Subcutaneous abdominal adipose tissue (tissue), 5 donors: ENCODE data around the gene BPIFB6.

Experiments used
- H3K27ac ChIP-seq: one replicate; pipeline ENCODE4 v1.7.0; 2013; ENCODE audit warnings: low read depth, mild to moderate bottlenecking, inconsistent platforms, low read length, moderate library complexity
- H3K27me3 ChIP-seq, 5 donors: one replicate each; pipeline ENCODE4 v1.7.0; 2013; ENCODE audit warnings: low read length in 5 of 5, inconsistent platforms in 1 of 5; ENCODE audit not compliant: control insufficient read depth in 5 of 5, insufficient read depth in 4 of 5
- H3K36me3 ChIP-seq, 5 donors: one replicate each; pipeline ENCODE4 v1.7.0; 2013; ENCODE audit warnings: low read length in 5 of 5; ENCODE audit not compliant: control insufficient read depth in 5 of 5, insufficient read depth in 5 of 5
- H3K4me1 ChIP-seq, 5 donors: one replicate each; pipeline ENCODE4 v1.7.0; 2013; ENCODE audit warnings: low read length in 5 of 5, mild to moderate bottlenecking in 3 of 5, moderate library complexity in 1 of 5; ENCODE audit not compliant: control insufficient read depth in 5 of 5, insufficient read depth in 5 of 5
- H3K4me3 ChIP-seq, 5 donors: one replicate each; pipeline ENCODE4 v1.7.0; 2013; ENCODE audit warnings: low read length in 5 of 5, low read depth in 1 of 5
- H3K9ac ChIP-seq, 5 donors: one replicate each; pipeline ENCODE4 v1.7.0; 2013; ENCODE audit warnings: low read length in 5 of 5, mild to moderate bottlenecking in 4 of 5, moderate library complexity in 3 of 5
- H3K9me3 ChIP-seq, 5 donors: one replicate each; pipeline ENCODE4 v1.7.0; 2013; ENCODE audit warnings: low read length in 5 of 5; ENCODE audit not compliant: control insufficient read depth in 5 of 5
- donor health status: healthy.
- donor health status: healthy.
- donor health status: healthy.
- donor health status: healthy.
- donor health status: healthy.

Gene BPIFB6

DNA sequence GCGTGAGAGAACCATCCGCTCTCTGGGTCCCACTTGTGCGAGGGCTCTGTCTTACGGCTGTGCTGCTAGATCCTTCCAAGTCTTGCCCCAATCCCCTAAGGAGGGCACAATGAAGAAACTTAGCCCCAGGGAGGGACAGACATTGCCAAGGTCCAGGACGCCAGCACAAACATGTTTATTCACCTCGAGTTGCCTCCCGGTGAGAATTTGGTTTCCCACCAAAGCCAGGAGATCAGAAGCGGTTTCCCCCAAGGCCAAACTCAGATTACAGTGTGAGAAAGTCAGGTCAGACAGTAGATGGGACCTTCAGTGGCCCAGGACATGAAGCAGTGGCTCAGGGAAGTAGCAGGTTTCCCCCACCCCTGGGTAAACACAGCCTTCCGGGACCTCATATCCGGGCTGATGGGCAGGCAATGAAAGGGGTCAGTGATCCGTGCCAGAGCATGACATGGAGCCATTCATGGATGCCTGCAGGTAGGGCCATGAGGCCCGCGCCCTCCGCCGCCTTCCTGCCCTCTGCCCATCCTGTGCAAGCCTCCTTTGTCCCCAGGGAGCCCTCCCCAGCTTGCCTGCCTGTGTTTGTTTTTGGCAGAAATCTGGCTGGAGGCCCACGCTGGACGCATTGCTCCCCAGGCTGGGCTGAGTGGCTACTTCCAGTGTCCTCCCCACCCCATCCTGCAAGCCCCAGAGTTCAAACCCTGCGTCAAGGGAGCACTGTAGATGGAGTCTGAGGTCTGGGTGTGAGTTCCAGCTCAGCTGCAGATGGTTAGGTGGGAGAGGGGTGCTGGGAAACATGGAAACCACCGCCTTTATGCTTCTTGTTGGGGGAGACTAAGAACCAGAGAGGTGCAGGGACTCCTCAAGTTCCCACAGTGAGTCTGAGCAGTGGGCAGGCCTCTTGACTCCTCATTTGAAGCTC is 22.0 kb upstream of the BPIFB6 start:
- Histone ChIP-seq H3K27me3 (peaks cover 0 to 5% (median 0%) of the 10 kb centered on the region in 5 donors), H3K27ac (no peak overlapping the region), H3K4me1 (peaks cover 2 to 18% (median 14%) of the 10 kb centered on the region in 5 donors), H3K9me3 (peaks cover 0 to 11% (median 5%) of the 10 kb centered on the region in 5 donors), H3K36me3 (no peaks in the 10 kb centered on the region), H3K4me3 (no peak overlapping the region), H3K9ac (no peak overlapping the region)

DNA sequence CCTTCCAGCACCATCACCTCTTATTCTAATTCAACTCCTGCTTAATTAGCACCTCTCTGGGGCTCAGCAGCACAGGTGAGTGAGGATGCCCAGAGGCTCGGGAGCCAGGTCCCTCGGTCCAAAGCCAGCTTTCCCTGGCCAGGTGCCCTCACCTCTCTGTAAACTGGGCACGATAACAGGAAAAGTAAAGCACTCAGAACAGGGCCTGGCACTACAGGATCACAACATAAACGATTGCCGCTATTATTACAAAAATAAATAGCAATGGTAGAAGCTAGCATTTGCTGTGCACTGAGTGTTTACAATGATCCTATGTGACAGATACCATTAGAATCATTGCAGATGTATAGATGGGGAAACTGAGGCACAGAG is 21.3 kb upstream of the BPIFB6 start:
- H3K27me3 ChIP-seq, result peaks cover 0 to 7% (median 0%) of the 10 kb centered on the region in 5 donors
- peaks cover 2 to 24% (median 20%) of the 10 kb centered on the region in 5 donors for H3K4me1 ChIP-seq
- H3K4me3 ChIP-seq, result no peak overlapping the region
- H3K9ac ChIP-seq, result no peak overlapping the region
- no peak overlapping the region for H3K27ac ChIP-seq
- H3K36me3 ChIP-seq, result no peaks in the 10 kb centered on the region
- H3K9me3 ChIP-seq, result peaks cover 0 to 10% (median 5%) of the 10 kb centered on the region in 5 donors

DNA sequence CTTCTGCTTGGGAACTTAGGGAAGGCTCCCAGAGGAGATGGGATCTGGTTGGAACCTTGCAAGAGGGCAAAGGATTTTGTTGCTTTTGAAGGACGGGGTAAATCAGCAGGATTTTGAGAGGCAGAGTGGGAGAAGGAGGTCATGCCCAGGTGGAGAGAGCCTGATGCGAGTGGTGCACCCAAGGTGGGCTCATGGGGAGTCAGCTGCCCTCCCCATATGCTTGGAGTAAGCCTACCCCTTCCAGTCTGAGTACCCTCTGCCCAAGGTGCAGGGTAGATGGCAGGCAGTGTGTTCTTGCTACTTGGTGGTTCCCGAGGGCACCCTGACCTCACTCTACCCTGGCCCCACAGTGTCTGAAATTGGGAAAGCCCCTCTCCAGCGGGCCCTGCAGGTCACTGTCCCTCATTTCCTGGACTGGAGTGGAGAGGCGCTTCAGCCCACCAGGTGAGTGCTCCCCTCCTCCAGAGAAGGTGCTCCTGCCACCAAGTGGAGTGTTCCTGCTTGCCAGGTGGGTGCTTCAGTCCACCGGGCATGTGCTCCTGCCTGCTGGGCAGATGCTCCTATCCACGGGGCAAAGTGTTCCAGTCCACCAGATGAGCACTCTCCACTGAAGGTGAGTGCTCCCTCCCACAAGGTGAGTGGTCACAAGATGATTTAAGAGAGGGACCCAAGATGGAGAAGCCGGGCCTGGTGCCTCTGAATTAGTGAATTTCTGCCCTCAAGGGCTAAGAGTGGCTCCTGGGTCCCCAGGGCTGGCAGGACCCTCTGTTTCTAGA is 20.6 kb upstream of the BPIFB6 start:
- Histone ChIP-seq H3K27ac (no peak overlapping the region), H3K9ac (no peak overlapping the region), H3K4me1 (peaks cover 4 to 32% (median 28%) of the 10 kb centered on the region in 5 donors), H3K9me3 (peaks cover 0 to 3% (median 0%) of the 10 kb centered on the region in 5 donors), H3K27me3 (peaks cover 0 to 7% (median 0%) of the 10 kb centered on the region in 5 donors), H3K4me3 (no peak overlapping the region), H3K36me3 (no peaks in the 10 kb centered on the region)

DNA sequence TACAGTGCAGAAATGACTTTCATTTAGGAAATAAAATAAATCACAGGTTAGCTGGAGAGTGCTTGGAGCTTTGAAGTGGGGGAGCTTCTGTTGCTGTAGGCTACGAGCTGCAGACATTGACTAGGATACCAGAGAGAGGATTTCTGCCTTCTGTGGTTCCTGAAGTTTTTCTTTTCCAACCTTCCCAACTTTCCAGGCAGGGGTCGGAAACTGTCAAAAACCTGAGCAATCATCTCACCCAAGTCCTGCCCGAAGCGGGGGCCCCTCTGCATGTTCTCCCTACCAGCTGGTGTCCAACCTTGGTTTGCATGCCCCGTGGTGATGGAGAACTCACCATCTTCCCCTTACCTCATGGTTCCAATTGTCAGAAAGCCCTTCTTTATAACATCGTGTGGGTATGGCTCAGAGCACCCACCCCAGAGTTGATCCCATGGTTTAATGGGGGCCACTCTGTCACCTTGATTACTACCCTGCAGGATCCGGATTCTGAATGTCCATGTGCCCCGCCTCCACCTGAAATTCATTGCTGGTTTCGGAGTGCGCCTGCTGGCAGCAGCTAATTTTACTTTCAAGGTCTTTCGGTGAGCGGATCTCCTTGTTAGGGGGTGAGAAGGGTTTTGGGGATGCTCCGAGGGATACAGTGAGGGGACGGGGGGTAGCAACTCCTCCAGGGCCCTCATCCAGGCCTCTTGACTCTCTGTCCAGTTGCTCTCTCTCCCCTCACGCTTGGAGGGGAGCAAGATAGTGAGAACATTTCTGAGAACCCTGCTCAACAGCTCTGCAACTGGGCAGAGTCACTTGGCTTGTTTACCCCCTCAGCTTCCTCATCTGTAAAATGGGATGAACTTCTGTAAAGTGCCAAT is 18.9 kb upstream of the BPIFB6 start:
- H3K9ac ChIP-seq, result no peak overlapping the region
- H3K27me3 ChIP-seq, result peaks cover 0 to 7% (median 0%) of the 10 kb centered on the region in 5 donors
- no peaks in the 10 kb centered on the region for H3K36me3 ChIP-seq
- no peak overlapping the region for H3K4me3 ChIP-seq
- peaks cover 4 to 39% (median 36%) of the 10 kb centered on the region in 5 donors for H3K4me1 ChIP-seq
- no peak overlapping the region for H3K27ac ChIP-seq
- H3K9me3 ChIP-seq, result no peaks in the 10 kb centered on the region

DNA sequence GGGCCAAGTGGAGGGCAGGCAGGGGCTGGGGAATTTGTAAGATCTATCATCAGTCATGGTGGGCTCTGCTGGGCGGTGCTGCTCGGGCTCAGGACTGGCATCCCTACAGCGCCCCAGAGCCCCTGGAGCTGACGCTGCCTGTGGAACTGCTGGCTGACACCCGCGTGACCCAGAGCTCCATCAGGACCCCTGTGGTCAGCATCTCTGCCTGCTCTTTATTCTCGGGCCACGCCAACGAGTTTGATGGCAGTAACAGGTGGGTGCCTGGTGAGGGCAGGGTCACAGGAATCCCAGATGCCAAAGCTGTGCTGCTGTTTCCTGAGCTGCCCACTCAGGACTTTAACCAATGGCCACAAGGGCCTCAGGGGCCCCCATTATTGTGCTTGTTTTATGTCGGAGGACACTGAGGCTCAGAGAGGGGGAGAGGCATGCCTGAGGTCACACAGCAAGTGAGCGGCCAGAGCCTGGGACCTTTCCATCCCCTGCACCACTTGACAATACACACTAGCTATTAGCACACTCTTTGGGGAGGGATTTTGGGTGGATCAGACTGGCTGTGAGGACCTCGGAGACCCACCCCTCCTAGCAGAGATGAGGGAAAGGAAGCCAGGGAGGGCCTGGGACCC is 17.6 kb upstream of the BPIFB6 start:
- Histone ChIP-seq H3K4me3 (no peak overlapping the region), H3K27ac (no peak overlapping the region), H3K27me3 (peaks cover 0 to 7% (median 0%) of the 10 kb centered on the region in 5 donors), H3K9me3 (no peaks in the 10 kb centered on the region), H3K36me3 (no peaks in the 10 kb centered on the region), H3K4me1 (peaks cover 4 to 36% (median 35%) of the 10 kb centered on the region in 5 donors), H3K9ac (no peak overlapping the region)

DNA sequence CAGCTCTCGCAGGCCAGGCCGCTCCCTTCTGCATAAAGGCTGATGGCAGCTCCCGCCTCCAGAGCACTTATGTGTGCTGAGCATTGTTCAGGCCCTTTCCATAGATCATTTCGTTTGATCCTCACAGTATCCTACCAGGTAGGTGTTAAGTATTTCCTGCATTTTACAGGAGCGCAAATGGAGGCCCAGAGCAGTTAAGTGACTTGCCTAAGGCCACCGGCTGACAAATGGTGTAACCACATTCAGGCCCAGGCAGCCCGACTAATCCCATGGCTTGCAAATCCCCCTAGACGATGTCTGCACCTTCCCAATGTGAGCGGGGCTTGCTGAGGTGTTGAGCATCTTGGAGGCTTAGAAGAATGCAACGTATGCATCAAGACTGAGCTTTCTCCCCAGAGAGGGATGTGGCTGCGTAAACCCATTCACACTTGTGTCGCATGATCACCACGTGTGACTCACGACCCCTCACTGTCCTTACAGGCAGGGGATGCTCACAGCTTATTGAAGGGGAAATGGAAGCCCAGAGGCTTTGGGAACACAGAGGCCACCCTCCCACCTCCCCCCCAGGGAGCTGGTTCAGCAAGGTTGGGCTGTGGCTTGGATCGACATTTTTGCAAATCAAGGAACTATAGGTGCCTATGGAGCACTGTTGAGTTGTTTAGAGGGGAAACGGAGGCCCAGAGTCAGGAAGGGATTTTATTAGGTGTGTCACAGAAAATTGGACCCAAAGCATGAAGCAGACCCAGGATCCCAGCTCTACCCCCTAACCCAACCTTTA is 16.9 kb upstream of the BPIFB6 start:
- Histone ChIP-seq H3K9ac (no peak overlapping the region), H3K4me3 (no peak overlapping the region), H3K27me3 (peaks cover 0 to 7% (median 0%) of the 10 kb centered on the region in 5 donors), H3K27ac (no peak overlapping the region), H3K36me3 (no peaks in the 10 kb centered on the region), H3K9me3 (no peaks in the 10 kb centered on the region), H3K4me1 (peaks cover 2 to 28% (median 28%) of the 10 kb centered on the region in 5 donors)

DNA sequence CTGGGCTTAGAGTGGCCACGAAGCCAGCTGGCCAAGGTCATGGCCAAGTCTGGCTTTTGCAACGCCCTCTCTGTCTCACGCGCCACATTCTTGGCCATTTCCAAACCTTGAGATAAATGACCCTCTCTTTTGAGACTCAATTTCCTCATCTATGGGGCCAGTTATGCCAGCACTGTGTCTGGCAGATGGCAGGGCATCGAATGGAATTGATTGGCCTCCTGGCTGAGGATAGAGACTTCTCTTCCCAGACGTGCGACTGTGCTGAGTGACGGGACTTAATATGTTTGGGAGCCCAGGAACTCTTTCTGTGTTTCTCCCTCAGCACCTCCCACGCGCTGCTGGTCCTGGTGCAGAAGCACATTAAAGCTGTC is 16.3 kb upstream of the BPIFB6 start:
- Histone ChIP-seq H3K36me3 (no peaks in the 10 kb centered on the region), H3K9ac (no peak overlapping the region), H3K4me3 (no peak overlapping the region), H3K9me3 (no peaks in the 10 kb centered on the region), H3K4me1 (peaks cover 2 to 24% (median 22%) of the 10 kb centered on the region in 5 donors), H3K27me3 (peaks cover 0 to 7% (median under 1%) of the 10 kb centered on the region in 5 donors), H3K27ac (no peak overlapping the region)

DNA sequence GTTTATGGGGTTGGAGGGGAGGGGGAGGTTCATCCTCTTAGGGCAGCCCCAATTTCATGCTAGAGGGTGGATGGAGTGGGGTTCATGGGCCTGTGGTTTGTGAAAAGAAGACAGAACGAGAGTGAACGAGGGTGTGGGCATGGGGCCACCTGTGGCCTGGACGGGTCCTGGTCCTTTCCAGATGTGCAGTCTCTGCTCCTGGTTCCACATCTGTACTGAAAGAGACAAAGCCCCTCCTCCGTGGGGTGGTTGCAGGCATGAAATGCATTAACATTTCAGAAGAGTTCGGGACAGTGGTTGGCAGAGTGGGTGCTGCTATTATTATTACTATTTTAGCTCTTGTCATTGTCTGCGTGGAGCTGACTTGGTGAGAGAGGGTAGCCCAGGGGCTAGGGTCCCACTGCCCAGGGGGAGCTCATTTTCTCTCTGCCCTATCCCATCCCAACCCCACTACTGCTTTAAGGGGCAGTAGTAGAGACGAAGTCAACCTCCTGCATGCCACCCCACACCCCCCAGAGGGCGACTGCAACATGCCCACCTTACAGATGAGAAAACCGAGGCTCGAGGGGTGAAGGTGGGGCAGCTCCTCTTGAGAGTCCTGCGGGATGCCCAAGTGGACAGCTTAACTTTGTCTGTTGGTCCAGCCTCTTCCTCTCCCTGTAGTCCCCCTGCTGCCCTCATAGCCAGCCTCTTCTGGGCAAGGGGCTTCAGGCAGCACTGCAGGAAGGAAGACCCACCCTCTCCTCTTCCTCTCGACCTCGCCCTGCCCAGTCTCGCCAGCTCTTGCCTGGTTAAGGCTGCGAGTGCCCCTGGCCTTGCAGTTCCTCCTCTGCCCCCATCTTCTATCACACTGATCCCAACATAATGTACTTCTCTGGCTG is 15.5 kb upstream of the BPIFB6 start:
- no peaks in the 10 kb centered on the region for H3K9me3 ChIP-seq
- H3K4me3 ChIP-seq, result no peak overlapping the region
- peaks cover 0 to 9% (median 2%) of the 10 kb centered on the region in 5 donors for H3K27me3 ChIP-seq
- no peak overlapping the region for H3K27ac ChIP-seq
- H3K36me3 ChIP-seq, result no peaks in the 10 kb centered on the region
- no peak overlapping the region for H3K9ac ChIP-seq
- H3K4me1 ChIP-seq, result peaks cover 2 to 24% (median 22%) of the 10 kb centered on the region in 5 donors
